ENCODE data around the gene NOL9. TPM values are rescaled to one million over a fixed set of nuclear protein-coding genes. Genes with fewer than 3 reads are reported as not detected.

NOL9 gene
- total and polyA plus RNA-seq, 9 of the 15 experiments (the other 6 are each of a cell fraction or from before 2014, with no cell fraction given), result 5.6 to 76.5 (median 47.3) TPM

GRCh38 chr1:6580119-6580592 lies 25.8 kb upstream of the NOL9 start (continued):
- TF ChIP-seq, protein P1, sequence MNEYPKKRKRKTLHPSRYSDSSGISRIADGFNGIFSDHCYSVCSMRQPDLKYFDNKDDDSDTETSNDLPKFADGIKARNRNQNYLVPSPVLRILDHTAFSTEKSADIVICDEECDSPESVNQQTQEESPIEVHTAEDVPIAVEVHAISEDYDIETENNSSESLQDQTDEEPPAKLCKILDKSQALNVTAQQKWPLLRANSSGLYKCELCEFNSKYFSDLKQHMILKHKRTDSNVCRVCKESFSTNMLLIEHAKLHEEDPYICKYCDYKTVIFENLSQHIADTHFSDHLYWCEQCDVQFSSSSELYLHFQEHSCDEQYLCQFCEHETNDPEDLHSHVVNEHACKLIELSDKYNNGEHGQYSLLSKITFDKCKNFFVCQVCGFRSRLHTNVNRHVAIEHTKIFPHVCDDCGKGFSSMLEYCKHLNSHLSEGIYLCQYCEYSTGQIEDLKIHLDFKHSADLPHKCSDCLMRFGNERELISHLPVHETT (CRISPR knock-in tag; conservative IDR thresholded peaks at IDR 0.05 in 1 of 2, IDR thresholded peaks at IDR 0.05 in 1 of 2), result 0 out of 4 replicates have a peak, but pooled peaks of 1 of the 2 experiments have one; percentile 4
- no peak for TF ChIP-seq HIVEP1 (CRISPR knock-in tag; IDR thresholded peaks at IDR 0.05)
- TF ChIP-seq ETV1 (tag; conservative IDR thresholded peaks at IDR 0.05; ENCODE audit: low read depth), result 0 out of 2 replicates have a peak, but pooled peaks have one; percentile 9
- no peak for TF ChIP-seq ZNF282 (CRISPR knock-in tag; IDR thresholded peaks at IDR 0.05)
- peak; percentile 84 for TF ChIP-seq GABPA (tag; conservative IDR thresholded peaks at IDR 0.05; ENCODE audit: low read depth)
- TF ChIP-seq, protein P2, sequence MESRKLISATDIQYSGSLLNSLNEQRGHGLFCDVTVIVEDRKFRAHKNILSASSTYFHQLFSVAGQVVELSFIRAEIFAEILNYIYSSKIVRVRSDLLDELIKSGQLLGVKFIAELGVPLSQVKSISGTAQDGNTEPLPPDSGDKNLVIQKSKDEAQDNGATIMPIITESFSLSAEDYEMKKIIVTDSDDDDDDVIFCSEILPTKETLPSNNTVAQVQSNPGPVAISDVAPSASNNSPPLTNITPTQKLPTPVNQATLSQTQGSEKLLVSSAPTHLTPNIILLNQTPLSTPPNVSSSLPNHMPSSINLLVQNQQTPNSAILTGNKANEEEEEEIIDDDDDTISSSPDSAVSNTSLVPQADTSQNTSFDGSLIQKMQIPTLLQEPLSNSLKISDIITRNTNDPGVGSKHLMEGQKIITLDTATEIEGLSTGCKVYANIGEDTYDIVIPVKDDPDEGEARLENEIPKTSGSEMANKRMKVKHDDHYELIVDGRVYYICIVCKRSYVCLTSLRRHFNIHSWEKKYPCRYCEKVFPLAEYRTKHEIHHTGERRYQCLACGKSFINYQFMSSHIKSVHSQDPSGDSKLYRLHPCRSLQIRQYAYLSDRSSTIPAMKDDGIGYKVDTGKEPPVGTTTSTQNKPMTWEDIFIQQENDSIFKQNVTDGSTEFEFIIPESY (CRISPR knock-in tag; IDR thresholded peaks at IDR 0.05), result no peak
- 0 out of 2 replicates have a peak, but pooled peaks have one; percentile 27 for TF ChIP-seq SMAD3 (CRISPR knock-in tag; conservative IDR thresholded peaks at IDR 0.05)
- no peak for TF ChIP-seq HINFP (tag; conservative IDR thresholded peaks at IDR 0.05; ENCODE audit: low read depth)
- TF ChIP-seq ZNF717 (CRISPR knock-in tag; IDR thresholded peaks at IDR 0.05), result no peak
- no peak for TF ChIP-seq TRIM28 (IDR thresholded peaks at IDR 0.05)
- TF ChIP-seq HDAC1 (IDR thresholded peaks at IDR 0.05), result peak in 1 of 2 experiments; percentile 77; a peak in 1 of 4 replicates
- no peak for TF ChIP-seq SIX5 (IDR thresholded peaks at IDR 0.05; ENCODE audit: borderline replicate concordance in 1 of 2, insufficient read depth in 1 of 2, low read depth in 1 of 2, low read length in 2 of 2)
- TF ChIP-seq ERF (CRISPR knock-in tag; IDR thresholded peaks at IDR 0.05), result 0 out of 2 replicates have a peak, but pooled peaks have one; percentile 78
- no peak for TF ChIP-seq ATF1 (CRISPR knock-in tag; IDR thresholded peaks at IDR 0.05)
- TF ChIP-seq ATF1 (tag; IDR thresholded peaks at IDR 0.05), result peak; percentile 80
- TF ChIP-seq MLLT1 (IDR thresholded peaks at IDR 0.05), result peak in 1 of 2 experiments; percentile 16; a peak in 1 of 4 replicates
- TF ChIP-seq CBX5 (IDR thresholded peaks at IDR 0.05; ENCODE audit: borderline replicate concordance, low read depth), result no peak
- no peak for TF ChIP-seq ETV5 (CRISPR knock-in tag; IDR thresholded peaks at IDR 0.05; ENCODE audit: low read depth)
- TF ChIP-seq ZNF431 (CRISPR knock-in tag; IDR thresholded peaks at IDR 0.05), result peak; percentile 60; the same call in 1 of the 2 replicates
- TF ChIP-seq MAFK (IDR thresholded peaks at IDR 0.05; ENCODE audit: low read length), result no peak
- TF ChIP-seq ZNF561 (CRISPR knock-in tag; conservative IDR thresholded peaks at IDR 0.05), result no peak
- TF ChIP-seq KDM5B (IDR thresholded peaks at IDR 0.05; ENCODE audit: insufficient replicate concordance, low read depth, low read length), result peak; percentile 30
- no peak for TF ChIP-seq HMG20B (CRISPR knock-in tag; IDR thresholded peaks at IDR 0.05)
- peak; percentile 63 for TF ChIP-seq SPI1 (IDR thresholded peaks at IDR 0.05; ENCODE audit: borderline replicate concordance, low read depth, low read length)
